Fibroblast of lung (primary cell): Measurements from ENCODE around the gene NEK1. TPM values are rescaled to one million over a fixed set of nuclear protein-coding genes. Genes with fewer than 3 reads are reported as not detected.
A peak's percentile ranks its signal among the peaks of the same experiment; 100 is the strongest.

Experiments used
- DNase-seq, 2 donors: peaks; one replicate each; pipeline versions ENCODE4 v3.0.0 to v3.0.0-alpha.2; 2010; ENCODE audit warnings: low read depth in 2 of 2
- H2AFZ ChIP-seq: 2 replicates; pipeline ENCODE4 v1.5.1; 2012; ENCODE audit warnings: low read length, control low read depth, inconsistent platforms
- H3K27ac ChIP-seq: 2 replicates; pipeline ENCODE4 v1.5.1; 2011; ENCODE audit warnings: low read length, control low read depth; ENCODE audit not compliant: insufficient read depth
- H3K27me3 ChIP-seq: 2 replicates; pipeline ENCODE4 v1.5.1; 2011; ENCODE audit warnings: mild to moderate bottlenecking, low read length; ENCODE audit not compliant: control insufficient read depth, insufficient read depth
- H3K36me3 ChIP-seq: 2 replicates; pipeline ENCODE4 v1.5.1; 2011; ENCODE audit warnings: low read length; ENCODE audit not compliant: control insufficient read depth, insufficient read depth
- H3K4me1 ChIP-seq: 2 replicates; pipeline ENCODE4 v1.5.1; 2011; ENCODE audit warnings: low read length; ENCODE audit not compliant: control insufficient read depth, insufficient read depth; ENCODE audit errors: extremely low read depth
- H3K4me2 ChIP-seq: 2 replicates; pipeline ENCODE4 v1.5.1; 2011; ENCODE audit warnings: low read length, control low read depth; ENCODE audit not compliant: insufficient read depth; ENCODE audit errors: extremely low read depth
- H3K4me3 ChIP-seq, 4 experiments: fragments of 200-600 bp in 1 of 4; sonication (generic) in 1 of 4; replicated peaks in 1 of 4; 2 replicates each; pipeline ENCODE4 v1.5.1; 2011 to 2016; ENCODE audit warnings: low read length in 4 of 4, low read depth in 3 of 4, mild to moderate bottlenecking in 3 of 4, control low read depth in 2 of 4, inconsistent platforms in 1 of 4, mixed read lengths in 1 of 4; ENCODE audit not compliant: insufficient read depth in 1 of 4; ENCODE audit errors: control extremely low read depth in 1 of 4
- H3K79me2 ChIP-seq: 2 replicates; pipeline ENCODE4 v1.5.1; 2012; ENCODE audit warnings: mild to moderate bottlenecking, low read length, inconsistent platforms; ENCODE audit not compliant: control insufficient read depth, insufficient read depth
- H3K9ac ChIP-seq: 2 replicates; pipeline ENCODE4 v1.5.1; 2011; ENCODE audit warnings: mild to moderate bottlenecking, low read length, control low read depth; ENCODE audit not compliant: insufficient read depth
- H3K9me3 ChIP-seq: 2 replicates; pipeline ENCODE4 v1.5.1; 2012; ENCODE audit warnings: low read depth, low read length; ENCODE audit not compliant: control insufficient read depth, insufficient read depth
- H4K20me1 ChIP-seq: 2 replicates; pipeline ENCODE4 v1.5.1; 2011; ENCODE audit warnings: low read length; ENCODE audit not compliant: control insufficient read depth, insufficient read depth; ENCODE audit errors: extremely low read depth
- EZH2 ChIP-seq: IDR thresholded peaks from 2 replicates; pipeline ENCODE4 v1.5.1; 2012; ENCODE audit warnings: low read length, control low read depth, mild to moderate bottlenecking; ENCODE audit errors: missing control alignments
- polyA plus RNA-seq, 2 donors: library from polyadenylated mRNA; depleted of rRNA in 1 of 2; stranded (reverse) in 1 of 2; unstranded in 1 of 2; fragments of >200 nt; gene quantifications; 2 replicates each; pipeline ENCODE4 v1.2.1, GENCODE V29; 2011 to 2012; ENCODE audit warnings: missing spikeins in 1 of 2
- total RNA-seq: library from RNA; depleted of rRNA; stranded (reverse); fragments of >200 nt; gene quantifications from 2 replicates; pipeline ENCODE4 v1.2.1, GENCODE V29; 2014
- TF ChIP-seq, protein P1 (sequence below), 2 donors: IDR thresholded peaks in 1 of 2; conservative IDR thresholded peaks in 1 of 2; 1 replicate in 1 of 2; 2 replicates in 1 of 2; pipeline ENCODE4 v1.5.1; 2011 to 2012; ENCODE audit warnings: low read length in 2 of 2, control low read depth in 1 of 2, inconsistent platforms in 1 of 2, low read depth in 1 of 2, mild to moderate bottlenecking in 1 of 2

The NEK1 gene
- total and polyA plus RNA-seq, 2 donors (not counting 1 experiment from before 2014, with no cell fraction given), result 8.6 to 17.0 TPM

DNA sequence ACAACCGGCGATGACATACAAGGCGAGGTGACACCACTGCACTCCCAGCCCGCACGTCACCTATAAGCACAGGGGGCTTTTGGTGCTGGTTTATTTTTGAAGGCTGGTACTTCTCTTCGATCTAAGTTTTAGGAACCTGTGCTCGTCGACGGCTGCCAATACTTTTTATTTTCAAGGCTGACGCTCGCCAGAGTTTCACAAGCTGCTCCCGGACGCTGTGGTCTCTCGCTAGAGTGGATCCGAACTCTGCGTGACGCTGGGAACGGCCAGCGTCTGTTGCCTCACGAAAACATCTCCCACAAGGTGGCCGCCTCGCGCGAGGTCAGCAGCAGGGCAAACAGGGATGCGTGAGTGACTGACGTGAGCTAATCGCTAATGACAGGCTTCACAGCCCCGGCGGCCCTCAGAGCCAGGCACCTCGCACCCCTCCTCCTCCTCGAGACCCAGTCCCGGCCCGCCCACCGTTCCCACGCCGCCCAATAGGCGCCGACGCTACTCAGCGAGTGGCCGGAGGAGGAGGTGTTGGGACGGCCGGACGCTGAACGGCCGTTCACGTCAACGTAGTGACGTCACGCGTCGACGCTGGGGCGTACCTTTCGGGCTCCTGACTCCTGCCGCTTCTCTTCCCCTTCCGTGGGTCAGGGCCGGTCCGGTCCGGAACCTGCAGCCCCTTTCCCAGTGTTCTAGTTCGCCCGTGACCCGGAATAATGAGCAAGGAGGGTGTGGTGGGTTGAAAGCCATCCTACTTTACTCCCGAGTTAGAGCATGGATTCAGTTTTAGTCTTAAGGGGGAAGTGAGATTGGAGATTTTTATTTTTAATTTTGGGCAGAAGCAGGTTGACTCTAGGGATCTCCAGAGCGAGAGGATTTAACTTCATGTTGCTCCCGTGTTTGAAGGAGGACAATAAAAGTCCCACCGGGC lies 7.8 kb upstream of the NEK1 start, which contains the start of gene CLCN3:
CLCN3 (plus strand) TSS at position 621 of the 922 bp plus-strand sequence. CDS start 15,351 bp downstream, outside the sequence.
- H3K9ac ChIP-seq, result peak within 1 kb of the TSS; percentile 77
- peak within 1 kb of the TSS; percentile 95 for H3K4me2 ChIP-seq
- TF ChIP-seq, protein P1, sequence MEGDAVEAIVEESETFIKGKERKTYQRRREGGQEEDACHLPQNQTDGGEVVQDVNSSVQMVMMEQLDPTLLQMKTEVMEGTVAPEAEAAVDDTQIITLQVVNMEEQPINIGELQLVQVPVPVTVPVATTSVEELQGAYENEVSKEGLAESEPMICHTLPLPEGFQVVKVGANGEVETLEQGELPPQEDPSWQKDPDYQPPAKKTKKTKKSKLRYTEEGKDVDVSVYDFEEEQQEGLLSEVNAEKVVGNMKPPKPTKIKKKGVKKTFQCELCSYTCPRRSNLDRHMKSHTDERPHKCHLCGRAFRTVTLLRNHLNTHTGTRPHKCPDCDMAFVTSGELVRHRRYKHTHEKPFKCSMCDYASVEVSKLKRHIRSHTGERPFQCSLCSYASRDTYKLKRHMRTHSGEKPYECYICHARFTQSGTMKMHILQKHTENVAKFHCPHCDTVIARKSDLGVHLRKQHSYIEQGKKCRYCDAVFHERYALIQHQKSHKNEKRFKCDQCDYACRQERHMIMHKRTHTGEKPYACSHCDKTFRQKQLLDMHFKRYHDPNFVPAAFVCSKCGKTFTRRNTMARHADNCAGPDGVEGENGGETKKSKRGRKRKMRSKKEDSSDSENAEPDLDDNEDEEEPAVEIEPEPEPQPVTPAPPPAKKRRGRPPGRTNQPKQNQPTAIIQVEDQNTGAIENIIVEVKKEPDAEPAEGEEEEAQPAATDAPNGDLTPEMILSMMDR (conservative IDR thresholded peaks at IDR 0.05 in 1 of 2, IDR thresholded peaks at IDR 0.05 in 1 of 2; ENCODE audit: low read depth in 1 of 2, low read length in 2 of 2), result no peak
- no peak for TF ChIP-seq EZH2
- peak within 1 kb of the TSS; percentile 95 for H3K27ac ChIP-seq
- no peaks in the 10 kb centered on the region for H3K36me3 ChIP-seq
- DNase-seq, result peak; percentile 95
- H4K20me1 ChIP-seq, result no peaks in the 10 kb centered on the region
- H3K4me3 ChIP-seq, result peak within 1 kb of the TSS; percentile 76 to 98 (median 80)
- no peaks in the 10 kb centered on the region for H3K9me3 ChIP-seq
- peak within 1 kb of the TSS; percentile 85 for H2AFZ ChIP-seq
- H3K4me1 ChIP-seq, result no peaks in the 10 kb centered on the region
- H3K27me3 ChIP-seq, result no peaks in the 10 kb centered on the region
- H3K79me2 ChIP-seq, result peaks cover 29% of the 10 kb centered on the region

GRCh38 chr4:169619518-169619957 lies 7.2 kb upstream of the NEK1 start:
- Histone ChIP-seq H3K9me3 (no peaks in the 10 kb centered on the region), H3K79me2 (peaks cover 22% of the 10 kb centered on the region), H3K4me3 (peak overlapping the region; percentile 76 to 98 (median 80)), H3K27me3 (no peaks in the 10 kb centered on the region), H3K36me3 (no peaks in the 10 kb centered on the region), H4K20me1 (no peaks in the 10 kb centered on the region), H2AFZ (peak overlapping the region; percentile 85), H3K4me1 (no peaks in the 10 kb centered on the region), H3K4me2 (peak overlapping the region; percentile 88), H3K9ac (peak overlapping the region; percentile 77), H3K27ac (peak overlapping the region; percentile 95)
- TF ChIP-seq EZH2, result no peak
- TF ChIP-seq, protein P1 (conservative IDR thresholded peaks at IDR 0.05 in 1 of 2, IDR thresholded peaks at IDR 0.05 in 1 of 2; ENCODE audit: low read depth in 1 of 2, low read length in 2 of 2), result peak; percentile 61 to 63
- peak; percentile 44 to 64 for DNase-seq

DNA sequence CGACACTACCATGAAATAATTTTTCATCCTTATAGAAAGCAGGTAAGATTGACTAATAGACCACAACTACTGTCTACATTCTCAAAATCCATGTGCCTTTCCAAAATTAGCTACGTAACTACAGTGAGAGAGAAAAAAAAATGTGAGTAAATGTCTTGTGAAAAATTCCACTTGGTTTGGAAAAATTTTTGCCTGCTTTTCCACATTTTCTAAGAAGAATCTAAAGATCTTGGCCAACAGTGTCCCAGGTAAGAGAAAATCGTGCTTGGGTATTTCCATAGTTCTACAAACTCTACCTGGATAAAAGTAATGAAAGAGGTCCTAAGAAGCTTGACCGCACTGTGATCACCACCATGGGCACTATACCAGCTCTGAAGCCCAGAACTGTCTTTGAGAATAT lies 6.6 kb upstream of the NEK1 start:
- Histone ChIP-seq H3K27me3 (no peaks in the 10 kb centered on the region), H3K4me1 (no peaks in the 10 kb centered on the region), H3K4me3 (peak overlapping the region in 2 of 4 experiments; percentile 78 to 98), H3K36me3 (no peaks in the 10 kb centered on the region), H2AFZ (no peak overlapping the region), H3K79me2 (peaks cover 16% of the 10 kb centered on the region), H3K9me3 (no peaks in the 10 kb centered on the region), H3K4me2 (peak overlapping the region; percentile 88), H3K9ac (no peak overlapping the region), H3K27ac (no peak overlapping the region), H4K20me1 (no peaks in the 10 kb centered on the region)
- TF ChIP-seq, protein P1 (conservative IDR thresholded peaks at IDR 0.05 in 1 of 2, IDR thresholded peaks at IDR 0.05 in 1 of 2; ENCODE audit: low read depth in 1 of 2, low read length in 2 of 2), result no peak
- no peak for TF ChIP-seq EZH2
- no peak for DNase-seq
